HG03457 (cell line): ENCODE results near the gene ZFAND6.

Experiments used
- ATAC-seq: cut with Tn5 transposase; IDR thresholded peaks from one replicate; pipeline ENCODE4 v1.9.1; 2021; ENCODE audit warnings: moderate number of reproducible peaks; ENCODE audit not compliant: unreplicated experiment

Gene ZFAND6

GRCh38 chr15:80049046-80049445 is 10.4 kb upstream of the ZFAND6 start:
- ATAC-seq, result no peak

- no peak for ATAC-seq
These were observed 6.7 kb upstream of the ZFAND6 start for GRCh38 chr15:80052597-80053304.

GRCh38 chr15:80055933-80056332 is 3.5 kb upstream of the ZFAND6 start:
- ATAC-seq, result no peak

DNA sequence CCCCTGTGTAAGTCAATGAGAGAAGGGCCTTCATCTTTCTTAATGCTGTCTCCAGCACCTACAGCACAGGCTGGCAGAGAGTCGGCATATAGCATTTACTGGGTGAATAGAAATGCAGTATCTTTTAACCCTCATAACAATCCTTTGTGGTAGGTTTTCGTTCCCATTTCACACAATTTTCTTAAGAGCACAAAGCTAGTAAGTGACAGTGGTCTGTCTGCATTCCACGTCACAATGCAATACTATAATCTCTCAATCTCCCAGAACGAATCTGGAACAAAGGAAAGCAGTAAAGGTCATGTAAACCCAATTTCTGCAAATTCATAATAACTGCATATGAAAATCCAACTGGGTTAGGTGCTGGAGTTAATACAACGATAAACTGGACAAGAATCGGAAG is 1.4 kb upstream of the ZFAND6 start:
- no peak for ATAC-seq

DNA sequence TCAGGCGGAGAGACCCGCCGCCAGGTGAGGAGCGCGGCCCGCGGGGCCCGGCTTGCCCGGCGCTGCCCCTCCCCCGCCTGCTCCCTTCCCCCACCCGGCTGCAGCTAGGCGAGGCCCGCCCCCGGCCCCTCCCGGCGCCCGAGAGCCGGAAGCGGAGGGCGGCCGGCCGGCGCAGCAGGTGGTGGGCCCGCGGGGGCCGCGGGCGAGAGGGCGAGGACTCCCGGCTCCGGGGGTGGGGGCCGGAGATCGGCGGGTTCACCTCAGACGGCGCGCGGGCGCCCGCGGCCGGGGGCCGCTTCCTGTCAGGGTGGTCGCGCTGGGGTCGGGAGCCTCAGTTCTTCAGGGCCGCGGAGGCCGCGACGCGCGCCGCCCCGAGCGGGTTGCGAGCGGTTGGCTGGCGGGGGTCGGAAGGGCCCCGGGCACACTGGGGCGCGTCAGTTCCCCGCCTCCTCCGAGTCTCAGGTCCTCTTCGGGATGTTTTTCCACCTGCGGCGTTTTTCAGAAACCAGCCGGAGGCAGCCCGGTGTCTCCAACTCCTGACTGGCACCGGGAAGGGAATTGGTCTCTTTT is 395 bp downstream of the ZFAND6 start:
- peak; percentile 33 for ATAC-seq

GRCh38 chr15:80060356-80061006 is 1.0 kb downstream of the ZFAND6 start:
- ATAC-seq, result no peak

DNA sequence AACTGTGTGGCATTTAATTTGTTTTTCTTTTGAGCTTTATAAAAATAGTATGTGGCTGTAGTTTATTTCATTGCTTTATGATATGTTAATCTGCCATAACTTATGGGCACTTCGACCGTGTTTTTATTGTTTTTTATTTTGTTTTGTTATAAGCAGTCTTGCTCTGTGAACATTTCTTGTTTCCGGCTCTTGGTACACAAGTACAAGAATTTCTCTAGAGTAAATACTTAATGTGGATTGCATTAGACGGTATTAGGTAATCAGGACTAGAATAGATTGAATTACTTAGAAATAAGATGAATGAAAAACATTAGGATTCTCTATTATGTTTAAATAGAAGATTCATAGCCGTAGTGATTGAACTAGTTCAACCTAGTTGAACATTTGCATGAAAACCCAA is 2.1 kb downstream of the ZFAND6 start:
- no peak for ATAC-seq

- ATAC-seq, result no peak
These were observed 7.4 kb downstream of the ZFAND6 start for GRCh38 chr15:80066912-80067311.

GRCh38 chr15:80068578-80068977 is 9.1 kb downstream of the ZFAND6 start:
- no peak for ATAC-seq

DNA sequence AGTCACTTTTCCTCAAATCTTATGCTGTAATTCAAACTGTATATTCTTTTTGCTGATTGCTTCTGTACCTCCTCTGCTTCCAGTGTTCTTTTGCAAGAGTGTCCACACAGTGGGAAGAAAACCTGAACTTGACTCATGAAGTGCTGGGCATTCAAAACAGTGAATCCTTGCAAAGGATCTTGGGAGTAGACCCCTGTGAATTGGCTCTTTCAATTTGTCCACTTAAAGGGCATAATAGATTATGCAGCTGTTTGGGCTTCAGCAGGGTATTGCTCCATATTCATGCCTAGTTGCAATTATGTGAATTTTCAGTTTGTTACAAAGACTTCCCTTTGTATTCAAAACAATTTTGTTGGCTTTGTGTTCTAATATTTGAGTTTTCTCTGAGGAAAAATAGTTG is 11.4 kb downstream of the ZFAND6 start:
- ATAC-seq, result no peak

- ATAC-seq, result no peak
These were observed 12.2 kb downstream of the ZFAND6 start for GRCh38 chr15:80071652-80072051.

GRCh38 chr15:80072285-80072994 is 13.0 kb downstream of the ZFAND6 start:
- peak; percentile 75 for ATAC-seq

DNA sequence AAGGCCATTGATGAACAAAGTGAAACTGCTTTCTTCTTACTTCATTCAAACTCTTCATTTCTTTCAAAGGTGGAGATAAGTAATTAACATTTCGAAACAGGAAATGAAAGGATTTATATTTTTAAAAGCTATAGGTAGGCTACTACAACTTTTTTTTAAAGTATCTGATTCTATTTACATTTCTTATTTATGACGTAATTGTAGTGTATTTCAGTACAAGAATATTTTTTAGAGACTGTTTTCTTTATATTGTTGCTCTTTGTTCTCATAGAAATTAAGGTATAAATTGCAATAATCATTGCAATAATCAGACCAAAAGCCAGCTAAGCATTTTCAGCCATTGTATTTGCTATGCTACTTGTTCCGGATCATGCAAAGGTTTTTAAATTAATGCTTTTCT is 13.7 kb downstream of the ZFAND6 start:
- ATAC-seq, result no peak

- no peak for ATAC-seq
These were observed 17.1 kb downstream of the ZFAND6 start for GRCh38 chr15:80076321-80077318.

DNA sequence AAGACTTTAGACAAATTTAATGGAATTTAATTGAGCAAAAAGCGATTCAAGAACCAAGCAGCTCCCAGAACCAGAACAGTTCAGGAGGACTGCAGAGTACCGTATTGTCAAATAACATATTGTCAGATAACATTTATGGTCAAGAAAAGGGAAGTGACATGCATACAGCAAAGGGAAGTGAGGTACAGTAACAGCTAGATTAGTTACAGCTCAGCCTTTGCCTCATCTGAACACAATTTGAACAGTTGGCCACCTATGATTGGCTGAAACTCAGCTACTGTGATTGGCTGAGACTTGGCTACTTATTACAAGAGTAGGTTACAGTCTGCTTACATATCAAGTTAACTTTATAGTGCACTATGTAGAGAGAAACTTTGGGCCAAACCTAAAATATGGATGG is 21.9 kb downstream of the ZFAND6 start:
- ATAC-seq, result no peak

GRCh38 chr15:80087104-80087503 is 27.6 kb downstream of the ZFAND6 start:
- ATAC-seq, result no peak

DNA sequence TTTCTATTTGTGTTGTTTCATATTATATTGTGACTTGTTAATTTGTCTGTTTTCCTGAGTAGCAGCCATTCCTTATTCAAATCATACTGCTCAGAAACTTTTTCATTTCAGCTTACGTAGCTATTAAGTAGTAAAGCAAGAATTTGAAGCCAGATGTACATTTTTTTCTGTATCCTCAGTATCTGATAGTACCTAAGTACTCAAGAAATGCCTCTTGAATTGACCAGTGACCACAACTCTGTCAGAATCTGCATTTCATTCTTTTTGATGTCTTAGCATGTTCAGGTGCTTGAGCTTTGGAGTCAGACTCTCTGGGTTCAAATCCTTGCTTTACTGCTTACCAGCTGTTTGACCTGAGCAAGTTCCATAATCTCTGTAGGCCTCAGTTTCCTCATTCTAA is 30.6 kb downstream of the ZFAND6 start:
- ATAC-seq, result no peak

DNA sequence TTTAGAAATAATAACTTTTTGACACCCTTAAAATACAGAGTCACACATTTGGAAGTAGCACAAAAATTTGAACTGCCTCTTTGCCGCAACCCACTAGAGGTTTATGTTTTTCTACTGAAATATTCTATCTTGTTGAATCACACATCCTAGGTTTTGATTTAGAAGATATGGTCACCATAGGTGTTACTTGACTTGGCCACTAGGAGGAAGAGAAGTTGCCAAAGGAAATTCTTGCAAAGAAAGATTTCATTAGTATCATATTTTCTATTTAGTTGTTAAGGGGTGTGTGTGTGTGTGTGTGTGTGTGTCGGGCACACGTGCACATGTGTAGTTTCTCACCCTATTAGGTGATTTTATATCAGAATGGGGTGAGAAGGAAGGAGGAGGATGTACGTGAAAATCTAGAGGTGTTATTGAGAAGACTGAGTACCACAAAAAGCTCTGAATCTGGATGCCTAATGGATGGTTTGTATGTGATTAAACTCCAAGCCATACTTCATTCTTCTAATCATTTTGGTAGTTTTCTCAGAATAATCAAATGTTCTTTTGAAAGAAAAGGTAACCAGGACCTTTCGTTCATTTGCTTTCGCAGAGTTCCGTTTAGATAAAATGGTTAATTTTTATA is 31.5 kb downstream of the ZFAND6 start:
- no peak for ATAC-seq

DNA sequence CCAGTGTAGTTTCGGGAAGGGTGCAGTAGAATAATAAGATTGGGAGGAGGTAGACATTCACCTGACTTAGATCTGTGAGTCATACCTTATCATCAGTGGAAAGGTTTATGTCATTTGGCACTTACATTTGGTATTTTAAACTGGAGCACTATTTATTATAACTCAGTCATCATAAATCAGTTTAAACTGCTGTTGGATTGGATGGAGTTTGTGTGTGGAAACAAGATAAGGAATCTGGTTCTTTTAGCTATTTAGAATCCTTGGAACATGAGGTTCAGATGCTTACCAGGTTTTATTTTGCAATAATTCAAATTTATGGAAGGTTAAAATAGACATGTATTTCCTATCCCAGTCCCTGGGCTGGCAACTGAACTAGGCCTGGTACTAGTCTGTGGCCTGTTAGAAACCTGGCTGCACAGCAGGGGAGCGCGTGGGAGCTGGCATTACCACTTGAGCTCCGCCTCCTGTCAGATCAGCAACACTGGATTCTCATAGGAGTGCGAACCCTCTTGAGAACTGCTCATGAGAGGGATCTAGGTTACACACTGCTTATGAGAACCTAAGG is 34.5 kb downstream of the ZFAND6 start:
- no peak for ATAC-seq

DNA sequence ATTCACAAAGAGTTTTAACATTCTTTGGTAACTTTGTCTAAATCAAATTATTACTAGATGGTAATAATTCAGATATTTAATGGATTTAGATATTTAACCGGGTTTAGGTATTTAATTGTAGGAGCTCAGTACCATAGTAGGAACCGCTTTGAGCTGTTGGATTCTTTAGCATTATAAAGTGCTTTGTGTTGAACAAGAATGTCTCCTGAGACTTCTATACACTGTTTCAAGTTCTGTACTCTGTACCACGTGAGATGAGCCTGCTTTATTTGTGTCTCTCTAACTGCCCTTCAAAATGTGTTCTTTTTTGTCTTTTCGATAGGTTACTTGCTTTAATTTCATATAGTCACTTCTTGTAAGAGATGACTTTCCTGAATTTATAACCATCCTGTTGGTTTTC is 36.0 kb downstream of the ZFAND6 start:
- ATAC-seq, result no peak
